Lower lobe of right lung (tissue), 2 donors: ENCODE measurements around the gene EMD. TPM values are rescaled to one million over a fixed set of nuclear protein-coding genes. Genes with fewer than 3 reads are reported as not detected.

Experiments
- ATAC-seq, 2 donors: fragments of 200-7000 bp; cut with Tn5 transposase; one replicate each; pipeline ENCODE4 v1.9.1; 2020 to 2022; ENCODE audit warnings: mild to moderate bottlenecking in 2 of 2, moderate library complexity in 2 of 2
- DNase-seq: peaks from one replicate; pipeline ENCODE4 v3.0.0-alpha.2; 2020
- H3K27ac ChIP-seq: fragments of 200-600 bp; one replicate; pipeline ENCODE4 v1.8.0; 2022
- H3K27me3 ChIP-seq: fragments of 200-600 bp; one replicate; pipeline ENCODE4 v1.8.0; 2022; ENCODE audit warnings: low read depth
- H3K36me3 ChIP-seq: fragments of 200-600 bp; one replicate; pipeline ENCODE4 v1.8.0; 2022; ENCODE audit warnings: mild to moderate bottlenecking
- H3K4me1 ChIP-seq: fragments of 200-600 bp; one replicate; pipeline ENCODE4 v1.8.0; 2022
- H3K4me3 ChIP-seq: fragments of 200-600 bp; one replicate; pipeline ENCODE4 v1.8.0; 2022; ENCODE audit warnings: mild to moderate bottlenecking
- H3K9me3 ChIP-seq: fragments of 200-600 bp; one replicate; pipeline ENCODE4 v1.8.0; 2022
- CTCF ChIP-seq: fragments of 200-600 bp; IDR thresholded peaks from one replicate; pipeline ENCODE4 v1.8.0; 2022; ENCODE audit warnings: antibody characterized with exemption, mild to moderate bottlenecking
- intact Hi-C: fragments of 100-400 bp; cut with DNase I; formaldehyde crosslinking; loops from one replicate; pipeline ENCODE4 v1.11.0; 2022
- total RNA-seq: library from RNA; stranded (reverse); fragmentation: NEBNext Ultra II Directional; extraction: Animal tissue kit (Norgen Biotek cat#: 25700); gene quantifications from one replicate; pipeline ENCODE4 v1.2.1, GENCODE V29; 2021
- donor health status: DM: no; HTN: yes; CAD: no; lungs with severe emphysema.

Gene EMD
- total RNA-seq, 1 donor from 2014 or later = 50.9 TPM

- Histone ChIP-seq H3K36me3 (peaks cover 18% of the 10 kb centered on the region), H3K4me3 (no peak overlapping the region), H3K27ac (no peak overlapping the region), H3K4me1 (peaks cover 10% of the 10 kb centered on the region), H3K27me3 (no peaks in the 10 kb centered on the region), H3K9me3 (no peaks in the 10 kb centered on the region)
- no peak for TF ChIP-seq CTCF
- DNase-seq = no peak
- ATAC-seq = no peak
- intact Hi-C loops = no loop called here
These were observed 25.6 kb downstream of the EMD start for GRCh38 chrX:154404625-154405192.

GRCh38 chrX:154408659-154409221, 29.6 kb downstream of the EMD start:
- H3K27me3 ChIP-seq = no peaks in the 10 kb centered on the region
- H3K27ac ChIP-seq = peak overlapping the region; percentile 75
- TF ChIP-seq CTCF = no peak
- H3K9me3 ChIP-seq = no peaks in the 10 kb centered on the region
- DNase-seq = no peak
- no peaks in the 10 kb centered on the region for H3K36me3 ChIP-seq
- H3K4me3 ChIP-seq = peak overlapping the region; percentile 56
- ATAC-seq = no peak
- intact Hi-C loops = no loop called here
- peaks cover 6% of the 10 kb centered on the region for H3K4me1 ChIP-seq

- DNase-seq (peak; percentile 91), ATAC-seq (peak; percentile 79 to 89)
- Histone ChIP-seq H3K9me3 (no peaks in the 10 kb centered on the region), H3K27me3 (no peaks in the 10 kb centered on the region), H3K36me3 (no peaks in the 10 kb centered on the region), H3K27ac (peak within 1 kb of the TSS; percentile 75), H3K4me1 (peaks cover 6% of the 10 kb centered on the region), H3K4me3 (peak within 1 kb of the TSS; percentile 56)
- intact Hi-C loops = no loop called here
- TF ChIP-seq CTCF = no peak
These were observed 30.3 kb downstream of the EMD start, which contains the start of gene DNASE1L1 for GRCh38 chrX:154409222-154409871. Gene DNASE1L1 (minus strand): TSS chrX:154409254. CDS start chrX:154405568, 3,686 bp downstream.

GRCh38 chrX:154411981-154412340, 32.9 kb downstream of the EMD start:
- DNase-seq (peak; percentile 81), ATAC-seq (peak; percentile 83 to 85)
- H3K4me3 ChIP-seq = peak overlapping the region; percentile 75
- peak overlapping the region; percentile 95 for H3K27ac ChIP-seq
- no peaks in the 10 kb centered on the region for H3K9me3 ChIP-seq
- intact Hi-C loops = no loop called here
- H3K36me3 ChIP-seq = no peaks in the 10 kb centered on the region
- TF ChIP-seq CTCF = no peak
- peaks cover 6% of the 10 kb centered on the region for H3K4me1 ChIP-seq
- no peaks in the 10 kb centered on the region for H3K27me3 ChIP-seq

- no peak for TF ChIP-seq CTCF
- intact Hi-C loops = no loop called here
- no peaks in the 10 kb centered on the region for H3K9me3 ChIP-seq
- H3K27ac ChIP-seq = peak overlapping the region; percentile 95
- no peaks in the 10 kb centered on the region for H3K36me3 ChIP-seq
- ATAC-seq (peak in 1 of 2 donors; percentile 29), DNase-seq (peak; percentile 56)
- no peaks in the 10 kb centered on the region for H3K27me3 ChIP-seq
- peaks cover 6% of the 10 kb centered on the region for H3K4me1 ChIP-seq
- peak overlapping the region; percentile 75 for H3K4me3 ChIP-seq
These were observed 33.4 kb downstream of the EMD start for GRCh38 chrX:154412468-154412867.
